Measurements from ENCODE around the gene LRP1.

DNA sequence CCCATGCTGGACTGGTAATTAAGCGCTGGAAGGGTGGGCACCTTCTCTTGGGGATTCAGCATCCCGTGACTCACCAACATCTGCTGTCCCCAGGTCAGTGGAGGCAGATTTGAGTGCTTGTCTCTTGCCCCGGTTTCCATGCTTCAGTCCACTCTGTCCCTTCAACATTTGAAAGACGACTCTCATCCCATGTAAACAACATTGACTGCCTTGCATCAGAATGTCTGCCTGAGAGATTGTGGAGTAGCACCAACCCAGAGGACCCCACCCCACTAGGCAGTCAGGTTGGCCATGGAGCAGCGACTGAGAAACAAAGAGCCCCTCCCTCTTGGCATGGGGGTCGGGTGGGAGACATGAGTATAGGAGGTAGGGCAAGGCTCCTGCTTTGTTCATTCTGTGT, 127.6 kb downstream of the LRP1 start:
- TF ChIP-seq, protein P1, sequence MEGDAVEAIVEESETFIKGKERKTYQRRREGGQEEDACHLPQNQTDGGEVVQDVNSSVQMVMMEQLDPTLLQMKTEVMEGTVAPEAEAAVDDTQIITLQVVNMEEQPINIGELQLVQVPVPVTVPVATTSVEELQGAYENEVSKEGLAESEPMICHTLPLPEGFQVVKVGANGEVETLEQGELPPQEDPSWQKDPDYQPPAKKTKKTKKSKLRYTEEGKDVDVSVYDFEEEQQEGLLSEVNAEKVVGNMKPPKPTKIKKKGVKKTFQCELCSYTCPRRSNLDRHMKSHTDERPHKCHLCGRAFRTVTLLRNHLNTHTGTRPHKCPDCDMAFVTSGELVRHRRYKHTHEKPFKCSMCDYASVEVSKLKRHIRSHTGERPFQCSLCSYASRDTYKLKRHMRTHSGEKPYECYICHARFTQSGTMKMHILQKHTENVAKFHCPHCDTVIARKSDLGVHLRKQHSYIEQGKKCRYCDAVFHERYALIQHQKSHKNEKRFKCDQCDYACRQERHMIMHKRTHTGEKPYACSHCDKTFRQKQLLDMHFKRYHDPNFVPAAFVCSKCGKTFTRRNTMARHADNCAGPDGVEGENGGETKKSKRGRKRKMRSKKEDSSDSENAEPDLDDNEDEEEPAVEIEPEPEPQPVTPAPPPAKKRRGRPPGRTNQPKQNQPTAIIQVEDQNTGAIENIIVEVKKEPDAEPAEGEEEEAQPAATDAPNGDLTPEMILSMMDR (IDR thresholded peaks at IDR 0.05; ENCODE audit: low read depth, low read length): no peak
- no peak for TF ChIP-seq EZH2phosphoT487 (IDR thresholded peaks at IDR 0.05; ENCODE audit: low read depth)

Data from OCI-LY3 (cell line).